HG03378 (cell line): ENCODE results near the gene FAM110A.
"Not testable (repeated sequence)": the region's sequence is repeated elsewhere in the genome, so short reads cannot be mapped to it uniquely, and the experiment has no call there.

Source experiments
- ATAC-seq: cut with Tn5 transposase; IDR thresholded peaks from one replicate; pipeline ENCODE4 v1.9.1; 2021; ENCODE audit warnings: mild to moderate bottlenecking, moderate library complexity; ENCODE audit not compliant: unreplicated experiment

FAM110A gene

GRCh38 chr20:841568-842546, 8.3 kb downstream of the FAM110A start:
- no peak for ATAC-seq

DNA sequence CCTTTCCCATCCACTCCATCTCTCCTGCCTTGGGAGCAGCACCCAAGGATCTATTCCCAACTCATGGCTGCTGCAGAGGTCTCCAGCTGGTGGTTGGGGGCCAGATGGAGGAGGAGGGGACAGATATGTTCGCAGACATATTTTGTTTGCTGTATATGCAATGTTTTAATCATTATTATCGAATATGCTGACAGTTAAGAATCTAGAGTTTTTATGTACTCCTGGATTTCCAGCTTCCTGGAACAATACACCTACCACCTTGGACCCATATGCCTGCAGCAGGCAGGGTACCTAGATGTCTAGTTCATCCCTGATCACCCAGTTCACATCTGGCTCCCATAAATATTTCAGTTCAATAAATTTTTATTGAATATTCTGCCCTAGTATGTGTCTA, 9.0 kb downstream of the FAM110A start:
- ATAC-seq, result no peak

- no peak for ATAC-seq
Observed at GRCh38 chr20:843912-844311, 10.4 kb downstream of the FAM110A start.

GRCh38 chr20:844473-845225, 11.1 kb downstream of the FAM110A start:
- peak; percentile 85 for ATAC-seq

DNA sequence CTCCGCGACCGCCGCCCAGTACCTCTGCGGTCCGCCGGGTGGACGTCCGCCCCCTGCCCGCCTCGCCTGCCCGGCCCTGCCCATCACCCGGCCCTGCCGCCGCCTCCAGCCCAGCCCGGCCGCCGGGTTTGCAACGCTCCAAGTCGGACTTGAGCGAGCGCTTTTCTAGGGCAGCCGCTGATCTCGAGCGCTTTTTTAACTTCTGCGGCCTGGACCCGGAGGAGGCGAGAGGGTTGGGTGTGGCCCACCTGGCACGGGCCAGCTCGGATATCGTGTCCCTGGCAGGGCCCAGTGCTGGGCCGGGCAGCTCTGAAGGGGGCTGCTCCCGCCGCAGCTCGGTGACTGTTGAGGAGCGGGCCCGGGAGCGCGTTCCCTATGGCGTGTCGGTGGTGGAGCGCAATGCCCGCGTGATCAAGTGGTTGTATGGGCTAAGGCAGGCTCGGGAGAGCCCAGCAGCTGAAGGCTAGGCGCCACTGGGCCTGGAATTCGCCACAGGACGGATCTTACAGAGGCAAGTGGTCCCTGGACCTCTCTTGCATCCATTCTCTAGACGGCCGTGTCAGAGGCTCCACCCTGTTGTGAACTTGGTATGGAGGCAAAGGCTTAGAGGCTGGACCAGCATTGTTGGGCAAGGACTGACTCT, 11.8 kb downstream of the FAM110A start:
- ATAC-seq, result no peak

DNA sequence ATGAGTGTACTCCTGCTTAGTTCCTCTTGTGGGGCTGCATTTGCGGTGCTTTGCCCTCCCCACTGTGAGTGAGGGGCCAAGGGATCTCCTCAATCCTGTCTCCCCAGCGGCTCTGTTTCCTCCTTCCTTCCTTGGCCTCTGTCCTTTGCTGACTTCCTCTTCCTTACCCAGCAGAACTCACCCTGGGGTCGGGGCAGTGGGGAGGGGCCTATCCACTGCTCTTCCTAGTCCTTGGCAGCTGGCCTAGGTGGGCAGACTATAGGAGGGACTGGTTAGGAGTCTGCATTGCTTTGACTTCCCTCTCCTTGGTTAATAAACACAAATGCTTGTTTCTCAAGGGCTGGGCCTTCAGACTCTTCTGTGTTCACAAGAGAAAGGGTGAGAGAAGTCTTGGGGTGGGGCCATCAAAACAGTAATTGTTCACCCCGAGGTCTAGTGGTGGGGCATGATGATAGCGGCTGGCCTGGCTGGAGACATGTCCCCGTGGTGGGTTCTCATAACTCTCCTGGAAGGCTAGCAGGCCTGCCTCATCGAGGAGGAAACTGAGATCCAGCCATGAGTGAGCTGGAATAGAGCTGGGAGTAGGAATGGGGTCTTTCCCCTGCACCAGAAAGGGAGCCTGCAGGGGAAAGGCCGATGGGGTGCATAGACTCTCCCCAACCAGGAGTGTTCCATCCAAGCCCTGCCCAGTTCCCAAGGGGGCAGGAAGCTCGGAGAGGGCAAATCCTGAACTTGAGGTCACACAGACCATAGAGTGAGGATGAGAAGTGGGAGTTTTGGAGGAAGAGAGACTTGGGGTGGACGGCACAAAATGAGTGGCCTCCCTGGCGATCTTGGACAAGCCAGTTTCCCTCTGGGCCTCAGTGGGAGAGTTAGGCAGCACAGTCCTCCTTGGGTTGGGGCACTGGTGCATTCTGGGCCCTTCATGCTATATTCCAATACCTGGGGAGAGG, 12.7 kb downstream of the FAM110A start:
- no peak for ATAC-seq

GRCh38 chr20:846894-847278, 13.4 kb downstream of the FAM110A start:
- no peak for ATAC-seq

DNA sequence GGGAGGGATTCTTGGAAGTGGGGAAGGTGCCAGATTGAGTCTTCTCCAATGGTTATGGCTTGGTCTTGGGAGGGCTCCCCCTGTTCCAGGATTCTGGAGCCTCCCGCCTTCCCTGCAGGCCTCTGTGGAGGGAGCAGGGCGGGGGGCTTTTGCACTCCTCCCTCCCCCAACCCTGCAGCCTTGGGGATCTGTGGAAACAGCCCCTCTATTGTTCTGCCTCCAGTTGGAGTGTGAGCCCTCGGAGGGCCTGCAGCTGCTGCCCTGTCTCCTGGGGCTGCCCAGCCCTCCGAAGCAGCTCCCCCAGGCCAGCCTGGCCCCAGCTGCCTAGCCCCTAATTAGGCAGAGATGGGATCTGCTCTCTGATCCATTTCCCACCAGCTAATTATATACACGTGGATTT, 14.7 kb downstream of the FAM110A start:
- no peak for ATAC-seq

DNA sequence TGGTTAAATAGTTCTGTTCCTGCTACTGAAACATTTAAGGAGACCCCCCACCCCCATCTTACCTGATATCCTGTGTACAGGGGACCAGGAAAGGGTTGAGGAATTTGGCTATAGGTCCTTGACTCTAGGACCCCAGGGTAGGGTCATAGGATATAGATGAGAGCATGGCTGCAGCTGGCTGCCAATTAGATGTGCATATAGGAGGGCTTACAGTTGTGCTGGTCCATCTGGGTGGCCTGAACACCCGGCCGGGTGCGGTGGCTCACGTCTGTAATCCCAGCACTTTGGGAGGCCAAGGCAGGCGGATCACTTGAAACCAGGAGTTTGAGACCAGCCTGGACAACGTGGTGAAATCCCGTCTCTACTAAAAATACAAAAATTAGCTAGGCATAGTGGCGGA, 15.2 kb downstream of the FAM110A start:
- not testable (repeated sequence) for ATAC-seq

- no peak for ATAC-seq
Observed at GRCh38 chr20:853406-853996, 20.0 kb downstream of the FAM110A start.

DNA sequence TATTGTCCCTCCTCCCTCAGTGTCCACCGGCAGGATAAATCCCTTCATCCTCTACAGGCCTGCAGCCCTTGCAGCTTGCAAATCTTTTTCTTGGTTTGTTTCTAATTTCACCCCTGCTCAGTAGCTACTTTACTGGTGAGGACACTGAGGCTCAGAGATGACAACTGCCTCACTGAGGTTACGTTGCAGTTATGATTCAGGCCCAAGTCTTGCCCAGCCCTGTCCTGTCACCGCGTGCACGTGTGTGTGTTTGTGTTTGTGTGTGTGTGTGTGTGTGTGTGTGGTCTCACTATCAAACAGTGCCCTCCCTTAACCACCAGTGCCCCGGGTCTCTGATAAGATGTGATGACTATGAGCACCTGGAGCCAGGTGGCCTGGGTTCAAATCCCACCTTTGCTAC, 21.1 kb downstream of the FAM110A start:
- no peak for ATAC-seq

- ATAC-seq, result no peak
Observed at GRCh38 chr20:855466-856360, 22.2 kb downstream of the FAM110A start.

- no peak for ATAC-seq
Observed at GRCh38 chr20:856361-856775, 22.9 kb downstream of the FAM110A start.

DNA sequence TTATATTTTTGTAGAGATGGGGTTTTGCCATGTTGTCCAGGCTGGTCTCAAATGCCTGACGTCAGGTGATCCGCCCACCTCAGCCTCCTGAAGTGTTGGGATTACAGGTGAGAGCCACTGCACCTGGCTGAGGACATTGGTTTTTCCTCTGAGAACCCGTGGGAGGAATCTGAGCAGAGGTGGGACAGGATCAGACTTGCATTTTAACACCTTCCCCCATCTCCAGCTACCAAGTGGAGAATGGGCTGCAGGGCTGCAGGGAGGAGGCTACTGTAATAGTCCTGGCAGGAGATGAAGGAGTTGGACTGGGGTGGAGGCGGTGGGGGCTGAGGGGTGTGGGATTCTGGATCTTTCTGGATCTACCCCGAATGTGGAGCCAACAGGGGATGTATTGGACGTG, 24.5 kb downstream of the FAM110A start:
- ATAC-seq, result no peak

DNA sequence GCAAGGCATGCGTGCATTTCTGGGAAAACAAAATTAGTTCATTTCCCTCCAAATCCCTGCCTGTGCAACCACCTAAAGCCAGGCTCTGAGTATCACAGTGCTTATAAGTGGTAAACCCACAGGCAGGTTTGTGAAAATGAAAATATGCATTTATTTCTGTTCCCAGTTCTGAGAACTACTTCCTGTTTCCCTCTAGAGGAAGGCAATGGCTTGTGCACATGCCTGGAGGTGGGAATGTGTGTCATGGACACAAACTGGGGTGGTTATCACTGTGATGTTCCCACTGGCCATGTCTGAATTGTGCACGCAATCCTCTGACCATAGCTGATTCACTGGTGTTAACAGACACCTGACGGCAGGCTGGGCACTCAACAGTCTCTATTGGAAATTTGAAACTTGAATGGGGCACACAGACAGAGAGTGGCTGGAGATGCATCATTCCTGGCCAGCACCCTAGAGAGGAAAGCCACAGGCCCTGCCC, 26.3 kb downstream of the FAM110A start:
- ATAC-seq, result no peak

DNA sequence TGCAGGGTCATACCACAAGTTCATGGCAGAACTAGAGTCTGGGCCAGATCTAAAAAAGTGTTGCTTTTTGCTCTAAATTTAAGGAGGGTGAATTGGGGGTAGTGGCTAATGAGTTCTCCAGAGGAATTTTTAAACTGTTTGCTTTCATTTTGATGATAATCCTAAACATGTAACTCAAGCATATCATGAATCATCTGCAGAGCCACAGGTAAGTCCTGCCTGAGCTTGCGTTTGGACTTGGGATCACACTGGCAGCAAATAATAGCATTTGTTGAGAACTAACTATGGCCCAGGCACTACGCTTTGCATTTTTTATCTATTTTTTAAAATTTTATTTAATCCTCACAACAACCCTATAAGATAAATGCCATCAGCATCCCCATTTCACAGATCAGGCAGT, 27.4 kb downstream of the FAM110A start:
- no peak for ATAC-seq

- ATAC-seq, result no peak
Observed at GRCh38 chr20:865440-865839, 31.9 kb downstream of the FAM110A start.

DNA sequence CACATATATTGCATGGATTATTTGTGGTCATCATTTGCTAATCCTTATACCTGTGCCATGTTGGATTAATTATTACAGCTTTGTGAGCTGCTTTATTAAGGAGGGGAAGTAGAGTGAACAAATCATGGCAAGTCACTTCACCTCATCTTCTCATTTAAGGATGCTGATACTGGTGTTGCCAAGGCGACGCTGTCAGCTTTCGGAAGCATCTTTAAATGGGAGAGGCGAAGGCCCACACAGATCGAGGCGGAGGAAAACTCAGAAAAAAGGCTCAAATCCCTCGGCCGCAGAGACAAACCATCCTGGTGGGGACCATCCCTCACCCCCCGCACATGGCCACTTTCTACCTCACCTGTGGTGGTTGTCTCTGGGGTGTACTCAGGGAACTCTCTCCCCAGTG, 34.8 kb downstream of the FAM110A start:
- ATAC-seq, result no peak

- ATAC-seq, result no peak
Observed at GRCh38 chr20:869606-870005, 36.1 kb downstream of the FAM110A start.
